Measurements from ENCODE around the gene C11orf98.
"Not testable (repeated sequence)": the region's sequence is repeated elsewhere in the genome, so short reads cannot be mapped to it uniquely, and the experiment has no call there.

C11orf98 gene

DNA sequence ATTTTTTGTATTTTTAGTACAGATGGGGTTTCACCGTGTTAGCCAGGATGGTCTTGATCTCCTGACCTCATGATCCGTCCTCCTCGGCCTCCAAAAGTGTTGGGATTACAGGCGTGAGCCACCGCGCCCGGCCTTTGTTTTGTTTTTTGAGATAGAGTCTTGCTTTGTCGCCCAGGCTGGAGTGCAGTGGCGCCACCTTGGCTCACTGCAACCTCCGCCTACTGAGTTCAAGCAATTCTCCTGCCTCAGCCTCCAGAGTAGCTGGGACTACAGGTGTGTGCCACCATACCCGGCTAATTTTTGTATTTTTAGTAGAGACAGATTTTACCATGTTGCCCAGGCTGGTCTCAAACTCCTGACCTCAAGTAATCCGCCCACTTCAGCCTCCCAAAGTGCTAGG lies 14.7 kb downstream of the C11orf98 start:
- not testable (repeated sequence) for DNase-seq (ENCODE audit: low read depth in 2 of 2)

DNA sequence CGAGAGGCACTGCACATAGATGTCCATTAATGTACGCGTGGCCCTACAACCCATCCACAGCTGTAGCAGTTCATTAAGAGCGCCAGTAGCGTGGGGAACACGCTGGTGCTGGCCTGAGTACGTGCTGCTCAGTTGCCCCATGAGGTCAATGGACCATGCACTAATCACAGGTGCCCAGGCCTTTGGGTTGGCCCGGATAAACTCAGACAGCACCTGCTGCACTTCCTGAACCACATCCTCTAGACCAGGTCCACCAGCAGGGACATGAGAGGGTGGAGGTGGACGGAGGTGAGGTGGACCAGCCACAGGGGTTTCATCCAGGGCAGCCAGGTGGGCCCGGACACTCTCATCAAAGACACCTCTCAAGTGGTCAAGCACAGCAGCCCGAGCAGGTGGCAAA lies 15.5 kb downstream of the C11orf98 start:
- DNase-seq (ENCODE audit: low read depth in 2 of 2), result no peak

- DNase-seq (ENCODE audit: low read depth in 2 of 2), result no peak
Measured at GRCh38 chr11:62648967-62649364, 16.0 kb downstream of the C11orf98 start.

DNA sequence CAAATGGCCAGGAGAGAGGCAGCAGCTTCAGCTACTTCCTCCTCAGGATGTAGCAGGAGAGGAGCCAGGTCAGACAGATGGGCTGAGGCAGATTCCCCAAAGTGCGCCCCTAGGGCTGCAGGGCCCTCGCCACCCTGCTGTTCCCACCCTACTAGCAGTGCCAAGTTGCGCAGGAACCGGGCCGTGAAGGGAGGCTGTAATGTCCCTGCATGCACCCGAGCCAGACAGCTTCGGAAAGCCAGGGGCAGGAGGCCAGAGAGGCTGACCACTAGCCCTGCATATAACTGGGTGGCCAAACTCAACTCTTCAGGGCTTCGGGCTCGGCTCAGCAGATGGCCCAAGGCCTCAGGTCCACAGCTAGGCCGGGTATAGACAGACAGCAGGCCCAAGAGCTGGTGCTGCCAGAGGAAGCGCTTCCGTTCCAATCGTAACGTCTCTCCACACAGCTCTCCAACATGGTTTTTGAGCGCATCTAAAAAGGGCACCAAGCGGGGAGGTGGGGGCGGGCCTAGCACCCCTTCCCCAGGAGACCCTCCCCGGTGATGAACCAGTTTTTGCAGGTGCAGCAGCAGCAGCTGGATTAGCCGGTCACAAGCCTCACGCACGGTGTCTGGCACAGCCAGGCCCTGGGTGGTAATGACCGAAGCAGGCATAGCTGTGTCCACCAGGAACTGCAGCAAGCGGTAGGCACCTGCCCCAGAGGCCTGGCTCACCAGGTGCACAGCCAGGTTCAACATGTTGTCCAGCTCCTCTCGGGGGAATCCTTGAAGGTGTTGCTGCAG lies 16.6 kb downstream of the C11orf98 start:
- no peak for DNase-seq (ENCODE audit: low read depth in 2 of 2)

GRCh38 chr11:62647609-62648005 lies 17.4 kb downstream of the C11orf98 start:
- no peak for DNase-seq (ENCODE audit: low read depth in 2 of 2)

DNA sequence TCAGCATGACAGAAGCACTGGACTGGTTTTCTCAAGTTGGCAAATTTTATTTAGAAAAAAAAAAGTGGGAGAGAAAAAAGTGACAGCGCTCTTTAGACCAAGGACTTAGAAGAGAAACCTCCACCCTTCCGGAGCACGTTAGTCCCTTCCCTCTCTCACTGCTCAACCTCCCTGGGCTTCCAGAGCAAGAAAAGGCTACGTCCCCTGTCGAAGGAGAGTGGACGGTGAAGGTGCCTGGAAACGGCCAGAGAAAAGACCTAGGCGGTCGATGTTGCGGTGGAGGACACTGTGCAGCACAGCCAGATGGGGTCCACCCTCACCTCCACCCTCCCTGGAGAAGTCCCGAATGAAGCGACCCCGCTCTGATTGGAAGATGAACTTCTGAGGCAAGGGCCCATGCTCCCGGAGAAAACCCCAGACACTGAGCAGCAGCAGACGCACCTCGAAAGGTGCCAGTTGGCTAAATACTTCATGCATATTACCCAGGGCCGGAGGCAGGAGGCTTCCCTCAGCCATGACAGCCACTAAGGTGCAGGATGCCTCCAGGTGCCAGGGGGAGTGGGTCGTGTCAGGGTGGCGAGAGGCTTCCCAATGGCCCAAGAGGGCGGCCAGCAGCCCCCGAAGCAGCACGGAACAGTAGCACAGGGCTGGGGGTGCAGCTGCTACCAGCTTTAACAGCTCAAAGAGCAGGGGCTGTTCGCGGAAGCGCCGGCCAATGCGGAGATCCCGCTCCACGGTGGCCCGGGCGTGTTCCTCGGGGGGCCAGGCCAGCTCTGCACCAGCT lies 18.0 kb downstream of the C11orf98 start:
- no peak for DNase-seq (ENCODE audit: low read depth in 2 of 2)

DNA sequence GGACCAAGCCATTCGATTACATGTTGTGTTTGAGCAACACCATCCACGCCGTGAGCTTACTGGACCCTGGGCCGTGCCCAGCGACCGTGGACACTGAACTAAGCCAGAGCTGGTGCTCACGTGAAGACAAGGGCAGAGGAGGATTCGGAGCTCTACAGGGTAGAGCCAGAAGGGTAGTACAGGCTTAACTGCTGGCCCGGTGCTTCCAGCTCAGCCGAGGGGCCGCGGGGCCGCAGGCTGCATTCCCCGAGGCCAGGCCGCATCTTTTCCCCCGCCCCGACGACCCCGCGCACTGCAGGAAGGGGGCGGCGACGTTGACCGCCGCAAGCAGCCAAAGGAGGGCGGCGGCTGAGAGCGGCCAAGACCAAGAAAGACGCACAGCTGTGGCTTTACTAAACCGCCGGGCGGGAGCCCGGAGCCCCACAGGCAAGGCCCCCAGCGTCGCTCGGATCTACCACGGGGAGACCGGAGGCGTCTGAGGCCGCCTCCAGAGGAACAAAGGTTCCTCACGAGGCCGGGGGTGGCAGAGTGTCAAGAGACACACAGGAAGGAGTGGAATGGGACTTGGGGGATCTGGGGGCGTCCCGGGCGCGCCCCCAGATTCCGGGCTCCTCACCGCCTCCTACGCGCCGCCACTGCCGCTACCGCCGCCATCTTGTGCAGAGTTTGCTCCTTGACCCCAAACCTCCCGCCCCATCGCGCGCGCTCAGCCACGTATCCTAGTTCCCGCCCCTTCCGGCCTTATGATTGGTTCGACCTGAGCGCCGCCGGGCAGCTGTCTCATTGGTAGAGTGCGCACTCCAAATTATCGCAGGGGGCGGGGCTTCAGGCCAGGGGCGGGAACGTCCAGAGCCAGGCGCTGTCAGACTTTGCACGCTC lies 18.8 kb downstream of the C11orf98 start, which contains the start of gene GANAB:
TSS of gene GANAB (minus strand) at position 668 of the 879 bp plus-strand sequence. CDS start at position 654, 14 bp downstream.
- peak; percentile 99 for DNase-seq (ENCODE audit: low read depth in 2 of 2)

DNA sequence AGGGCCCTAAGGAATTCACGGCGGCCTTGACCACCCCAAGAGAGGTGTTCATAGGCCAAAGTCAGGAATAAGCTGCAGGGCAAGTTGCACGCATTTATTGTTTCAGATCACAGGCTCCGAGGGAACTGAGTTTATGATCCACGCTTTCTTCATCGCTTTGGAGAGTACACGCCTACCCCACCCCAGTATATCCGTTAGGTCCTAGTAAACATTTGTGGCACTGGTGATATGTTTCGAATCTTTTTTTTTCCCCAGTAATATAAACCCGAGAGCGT lies 19.4 kb downstream of the C11orf98 start:
- DNase-seq (ENCODE audit: low read depth in 2 of 2), result no peak

DNA sequence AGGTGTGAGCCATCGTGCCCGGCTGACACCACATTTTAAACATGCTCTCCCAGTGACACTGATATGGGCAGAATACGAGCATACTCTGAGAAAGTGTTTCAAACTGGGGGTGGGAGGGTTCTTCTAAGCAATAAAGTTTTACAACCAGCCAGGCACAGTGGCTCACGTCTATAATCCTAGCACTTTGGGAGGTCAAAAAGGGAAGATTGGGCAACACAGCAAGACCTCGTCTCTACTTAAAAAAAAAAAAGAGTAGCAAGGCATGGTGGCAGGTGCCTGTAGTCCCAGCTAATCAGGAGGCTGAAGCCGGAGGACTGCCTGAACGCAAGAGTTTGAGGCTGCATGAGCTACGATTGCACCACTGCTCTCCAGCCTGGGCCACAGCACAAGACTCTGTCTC lies 20.8 kb downstream of the C11orf98 start:
- no peak for DNase-seq (ENCODE audit: low read depth in 2 of 2)

DNA sequence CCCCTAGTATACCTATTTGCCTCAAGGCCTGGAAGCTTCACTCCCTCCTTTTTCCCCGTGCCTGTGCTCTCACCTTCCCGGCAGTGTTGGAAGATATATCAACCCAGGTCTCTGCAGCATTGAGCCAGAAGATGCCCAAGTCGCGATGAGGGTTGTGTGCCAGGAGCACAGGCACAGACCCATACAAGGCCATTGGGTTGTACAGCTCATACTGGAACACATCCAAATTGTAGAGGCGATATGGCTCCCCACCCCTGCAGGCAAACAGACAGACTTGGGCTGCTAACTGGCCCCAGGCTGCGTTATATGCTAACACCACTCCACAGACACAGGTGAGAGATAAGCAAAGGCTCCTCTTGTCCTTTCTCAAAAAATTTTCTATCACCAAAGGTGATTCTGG lies 32.5 kb downstream of the C11orf98 start:
- no peak for DNase-seq (ENCODE audit: low read depth in 2 of 2)

DNA sequence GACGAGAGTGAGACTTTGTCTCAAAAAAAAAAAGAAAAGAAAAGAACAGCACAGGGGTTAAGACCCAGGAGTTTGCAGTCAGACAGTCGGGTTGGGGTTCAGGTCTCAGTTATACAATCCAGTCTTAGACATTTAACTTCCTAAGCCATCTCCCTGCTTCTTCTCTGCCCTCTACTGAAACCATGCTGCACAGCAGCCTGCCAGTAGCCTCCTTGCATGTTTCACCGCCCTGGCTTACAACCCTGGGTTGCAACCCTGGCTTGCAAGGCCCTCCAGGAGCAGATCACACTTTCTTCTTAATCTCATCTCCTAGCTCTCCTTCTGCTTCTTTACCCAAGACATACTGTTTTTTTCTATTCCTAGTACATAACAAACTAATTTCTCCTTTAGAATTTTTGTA lies 37.3 kb downstream of the C11orf98 start:
- no peak for DNase-seq (ENCODE audit: low read depth in 2 of 2)

DNA sequence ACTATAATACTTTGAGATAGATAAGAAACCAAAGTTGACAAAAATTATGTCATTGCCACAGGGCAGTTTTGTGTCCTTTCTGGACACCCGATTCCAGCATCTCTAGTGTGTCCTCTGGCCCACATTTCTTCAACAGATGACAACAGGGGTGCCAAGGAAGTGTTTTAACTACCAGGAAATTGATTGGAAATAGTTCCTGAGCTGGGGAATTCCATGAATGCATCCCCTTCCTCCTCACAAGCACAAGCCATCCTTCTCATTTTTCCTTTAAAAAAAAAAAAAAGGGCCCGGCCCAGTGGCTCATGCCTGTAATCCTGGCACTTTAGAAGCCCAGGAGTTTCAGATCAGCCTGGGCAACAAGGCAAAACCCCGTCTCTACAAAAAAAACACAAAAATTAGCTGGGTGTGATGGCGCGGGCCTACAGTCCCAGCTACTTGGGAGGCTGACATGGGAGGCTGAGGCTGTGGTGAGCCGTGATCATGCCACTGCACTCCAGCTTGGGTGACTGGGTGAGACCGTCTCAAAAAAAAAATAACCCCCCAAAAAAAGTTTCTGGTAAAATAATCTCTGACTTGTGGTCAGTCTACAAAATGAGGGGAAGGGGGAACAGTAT lies 42.4 kb downstream of the C11orf98 start:
- DNase-seq (ENCODE audit: low read depth in 2 of 2), result no peak

DNA sequence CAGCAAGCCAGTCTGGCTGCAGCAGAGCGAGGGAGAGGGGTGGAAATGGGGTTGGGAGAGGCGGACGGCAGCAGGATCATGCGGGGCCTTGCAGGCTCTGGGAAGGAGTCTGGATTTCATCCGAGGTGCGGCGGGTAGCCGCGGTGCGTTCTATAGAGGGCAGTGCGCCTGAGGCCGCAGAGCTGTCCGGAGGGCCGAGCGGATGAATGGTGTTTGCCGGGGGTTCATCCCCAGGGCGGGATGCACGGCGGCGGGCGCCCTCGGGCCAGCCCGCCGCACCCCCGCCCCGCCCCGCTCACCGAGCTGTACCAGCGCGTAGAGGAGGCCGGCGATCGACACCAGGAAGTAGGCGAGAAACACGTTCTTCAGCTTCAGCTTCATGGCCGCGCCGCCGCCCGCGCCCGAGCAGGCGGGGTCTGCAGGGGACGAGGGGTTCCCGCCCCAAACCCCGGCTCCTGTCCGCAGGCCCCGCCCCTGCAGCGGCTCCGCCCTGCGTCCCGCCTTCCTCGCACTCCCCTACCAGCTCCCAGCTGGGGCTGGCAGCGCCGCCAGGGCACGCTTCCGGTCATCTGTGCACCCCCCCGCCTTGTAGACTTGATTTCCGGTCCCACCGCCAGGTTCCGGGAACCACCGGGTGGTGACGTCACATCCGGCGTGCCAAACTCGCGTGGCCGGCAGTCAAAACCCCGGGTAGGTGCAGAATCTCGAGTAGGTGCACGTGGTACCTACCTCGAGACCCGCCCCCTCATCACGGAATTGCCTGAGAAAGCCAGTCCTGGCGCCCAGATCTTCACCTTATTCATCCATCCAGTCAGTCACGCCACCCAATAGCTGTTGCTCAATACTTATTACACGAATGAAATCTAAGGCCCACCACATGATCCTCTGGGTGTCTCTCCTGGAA lies 43.2 kb downstream of the C11orf98 start, which contains the start of gene B3GAT3:
TSS of gene B3GAT3 (minus strand) at position 420 of the 904 bp plus-strand sequence. CDS start at position 381, 39 bp downstream.
- peak; percentile 92 to 96 for DNase-seq (ENCODE audit: low read depth in 2 of 2)

GRCh38 chr11:62621027-62621566 lies 43.9 kb downstream of the C11orf98 start:
- no peak for DNase-seq (ENCODE audit: low read depth in 2 of 2)

- not testable (repeated sequence) for DNase-seq (ENCODE audit: low read depth in 2 of 2)
Measured at GRCh38 chr11:62616957-62617356, 48.1 kb downstream of the C11orf98 start.

GRCh38 chr11:62615521-62615920 lies 49.5 kb downstream of the C11orf98 start:
- DNase-seq (ENCODE audit: low read depth in 2 of 2), result no peak

DNA sequence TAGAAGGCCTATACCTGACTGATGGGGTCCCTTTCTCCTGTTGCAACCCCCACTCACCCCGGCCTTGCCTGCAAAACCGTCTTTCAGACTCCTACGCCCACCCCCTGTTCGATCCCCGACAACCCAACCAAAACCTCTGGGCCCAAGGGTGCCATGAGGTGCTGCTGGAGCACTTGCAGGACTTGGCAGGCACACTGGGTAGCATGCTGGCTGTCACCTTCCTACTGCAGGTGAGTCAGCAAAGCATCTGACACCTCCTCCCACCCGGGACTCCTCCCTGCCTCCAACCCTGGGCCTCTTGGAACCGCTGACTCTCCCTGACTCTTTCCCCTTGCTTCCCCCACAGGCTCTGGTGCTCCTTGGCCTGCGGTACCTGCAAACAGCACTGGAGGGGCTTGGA lies 50.7 kb downstream of the C11orf98 start:
- peak in 1 of 2 donors; percentile 38 for DNase-seq (ENCODE audit: low read depth in 2 of 2)

GRCh38 chr11:62613291-62613778 lies 51.7 kb downstream of the C11orf98 start:
- no peak for DNase-seq (ENCODE audit: low read depth in 2 of 2)

All from stimulated activated CD4-positive, alpha-beta T cell treated with anti-CD3 and anti-CD28 coated beads, Interleukin-1b, Interleukin-23, amount 100 ng/mL, for 4 hours (primary cell).